HG02981 (cell line): Measurements from ENCODE around the gene RAPGEF1.

Experiments
- ATAC-seq: cut with Tn5 transposase; IDR thresholded peaks from one replicate; pipeline ENCODE4 v1.9.1; 2021; ENCODE audit warnings: mild to moderate bottlenecking, moderate library complexity; ENCODE audit not compliant: unreplicated experiment

RAPGEF1 gene

DNA sequence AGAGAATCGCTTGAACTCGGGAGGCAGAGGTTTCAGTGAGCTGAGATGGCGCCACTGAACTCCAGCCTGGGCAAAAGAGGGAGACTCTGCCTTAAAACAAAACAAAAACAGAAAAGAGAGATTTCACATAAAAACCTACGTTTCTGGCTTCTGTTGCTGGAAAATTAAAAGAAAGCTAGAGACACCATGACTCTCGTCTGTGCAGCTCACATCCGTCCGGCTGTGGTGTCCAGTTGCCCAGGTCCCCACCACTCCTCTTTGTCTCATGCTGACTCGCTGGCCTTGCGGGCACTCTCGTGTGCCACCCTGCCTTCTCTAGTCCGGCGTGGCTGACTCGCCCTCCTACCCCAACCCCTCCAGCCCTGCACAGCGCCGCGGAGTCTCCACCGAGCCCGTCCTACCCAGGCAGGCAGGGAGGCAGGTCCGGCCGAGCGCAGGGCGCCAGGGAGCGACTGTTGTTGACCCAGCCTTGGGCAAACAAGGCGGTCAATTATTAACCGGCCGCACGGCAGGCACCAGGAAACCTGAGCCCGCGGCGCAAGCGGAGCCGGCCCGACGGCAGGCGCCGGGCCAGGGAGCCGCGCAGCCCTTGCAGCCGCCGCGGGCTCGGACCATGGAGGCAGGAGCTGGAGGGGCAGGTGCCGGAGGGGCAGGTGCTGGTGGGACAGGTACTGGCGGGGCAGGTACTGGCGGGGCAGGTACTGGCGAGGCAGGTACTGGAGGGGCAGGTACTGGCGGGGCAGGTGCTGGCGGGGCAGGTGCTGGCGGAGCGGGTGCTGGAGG, 194.7 kb downstream of the RAPGEF1 start, which contains the start of gene PRRT1B:
Gene PRRT1B (plus strand): TSS at position 521 of the 783 bp plus-strand sequence. CDS start 93 bp downstream, at position 614.
- ATAC-seq: no peak

DNA sequence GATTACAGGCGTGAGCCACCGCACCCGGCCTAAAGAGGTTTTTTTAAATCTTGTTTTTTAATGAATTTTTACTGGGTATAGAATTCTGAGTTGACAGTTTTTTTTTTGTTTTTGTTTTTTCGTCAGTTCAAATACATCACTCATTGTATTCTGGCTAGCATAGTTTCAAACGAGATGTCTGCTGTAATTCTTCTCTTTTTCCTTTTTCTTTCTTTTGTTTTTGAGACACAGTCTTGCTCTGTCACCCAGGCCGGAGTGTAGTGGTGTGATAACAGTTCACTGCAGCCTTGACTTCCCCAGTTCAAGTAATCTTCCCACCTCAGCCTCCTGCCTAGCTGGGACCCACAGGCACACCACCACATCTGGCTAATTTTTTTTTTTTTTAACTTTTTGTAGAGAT, 196.7 kb downstream of the RAPGEF1 start:
- ATAC-seq: no peak

DNA sequence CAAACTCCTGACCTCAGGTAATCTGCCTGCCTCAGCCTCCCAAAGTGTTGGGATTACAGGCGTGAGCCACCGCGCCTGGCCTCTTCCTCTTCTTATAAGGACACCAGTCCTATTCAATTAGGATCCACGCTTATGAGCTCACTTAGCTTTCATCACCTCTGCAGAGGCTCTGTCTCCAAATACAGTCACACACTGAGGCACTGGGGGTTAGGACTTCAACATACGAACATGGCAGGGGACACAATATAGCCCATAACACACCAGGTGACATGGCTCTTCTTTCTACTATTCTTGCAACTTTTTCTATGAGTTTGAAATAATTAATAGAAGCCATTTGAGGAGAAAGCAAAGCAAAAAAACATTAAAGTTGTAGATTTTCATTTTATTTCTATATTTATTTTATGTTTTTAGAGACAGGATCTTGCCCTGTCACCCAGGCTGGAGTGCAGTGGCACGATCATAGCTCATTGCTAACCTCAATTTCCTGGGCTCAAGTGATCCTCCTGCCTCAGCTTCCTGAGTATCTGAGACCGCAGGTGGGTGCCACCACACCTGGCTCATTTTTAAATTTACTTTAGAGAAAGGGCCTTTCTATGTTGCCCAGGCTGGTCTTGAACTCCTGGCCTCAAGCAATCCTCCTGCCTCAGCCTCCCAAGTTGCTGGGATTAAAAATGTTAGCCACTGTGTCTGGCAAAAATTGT, 200.5 kb downstream of the RAPGEF1 start:
- ATAC-seq: no peak

DNA sequence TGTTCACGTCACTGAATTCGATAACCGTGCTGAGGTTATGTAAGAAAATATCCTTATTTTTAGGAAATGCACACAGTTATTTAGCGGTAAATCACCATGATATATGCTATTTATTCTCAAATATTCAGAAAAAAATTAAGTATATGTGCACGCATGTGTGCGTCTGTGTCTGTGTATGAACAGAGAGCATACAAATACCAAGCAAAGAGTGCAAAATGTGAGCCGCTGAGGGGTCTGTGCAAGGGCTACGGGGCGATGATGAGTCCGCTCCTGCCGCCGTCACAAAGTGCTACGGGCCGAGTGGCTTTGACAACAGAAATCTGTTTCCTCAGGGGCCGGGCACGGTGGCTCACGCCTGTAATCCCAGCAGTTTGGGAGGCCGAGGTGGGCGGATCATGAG, 201.9 kb downstream of the RAPGEF1 start:
- no peak for ATAC-seq

DNA sequence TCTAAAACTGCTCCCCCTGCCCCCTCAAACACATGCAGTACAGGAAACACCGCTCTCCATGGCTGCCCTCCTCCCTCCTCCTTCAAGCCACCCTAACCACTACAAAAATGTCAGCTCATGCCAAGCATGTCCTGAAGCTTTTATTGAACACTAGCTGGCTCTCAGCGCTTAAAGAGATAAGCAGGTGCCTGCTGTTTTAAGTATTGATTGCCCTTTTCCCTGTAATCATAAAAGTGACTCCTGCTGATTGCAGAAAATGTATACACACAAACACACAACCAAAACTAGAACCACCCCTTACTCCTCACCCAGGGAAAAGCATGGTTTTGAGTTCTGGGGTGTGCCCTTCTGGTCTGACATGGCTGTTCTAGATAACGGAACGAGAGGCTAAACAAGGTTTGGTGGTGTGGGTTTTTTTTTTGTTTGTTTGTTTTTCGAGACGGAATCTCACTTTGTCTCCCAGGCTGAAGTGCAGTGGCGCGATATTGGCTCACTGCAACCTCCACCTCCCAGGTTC, 205.1 kb downstream of the RAPGEF1 start:
- no peak for ATAC-seq

DNA sequence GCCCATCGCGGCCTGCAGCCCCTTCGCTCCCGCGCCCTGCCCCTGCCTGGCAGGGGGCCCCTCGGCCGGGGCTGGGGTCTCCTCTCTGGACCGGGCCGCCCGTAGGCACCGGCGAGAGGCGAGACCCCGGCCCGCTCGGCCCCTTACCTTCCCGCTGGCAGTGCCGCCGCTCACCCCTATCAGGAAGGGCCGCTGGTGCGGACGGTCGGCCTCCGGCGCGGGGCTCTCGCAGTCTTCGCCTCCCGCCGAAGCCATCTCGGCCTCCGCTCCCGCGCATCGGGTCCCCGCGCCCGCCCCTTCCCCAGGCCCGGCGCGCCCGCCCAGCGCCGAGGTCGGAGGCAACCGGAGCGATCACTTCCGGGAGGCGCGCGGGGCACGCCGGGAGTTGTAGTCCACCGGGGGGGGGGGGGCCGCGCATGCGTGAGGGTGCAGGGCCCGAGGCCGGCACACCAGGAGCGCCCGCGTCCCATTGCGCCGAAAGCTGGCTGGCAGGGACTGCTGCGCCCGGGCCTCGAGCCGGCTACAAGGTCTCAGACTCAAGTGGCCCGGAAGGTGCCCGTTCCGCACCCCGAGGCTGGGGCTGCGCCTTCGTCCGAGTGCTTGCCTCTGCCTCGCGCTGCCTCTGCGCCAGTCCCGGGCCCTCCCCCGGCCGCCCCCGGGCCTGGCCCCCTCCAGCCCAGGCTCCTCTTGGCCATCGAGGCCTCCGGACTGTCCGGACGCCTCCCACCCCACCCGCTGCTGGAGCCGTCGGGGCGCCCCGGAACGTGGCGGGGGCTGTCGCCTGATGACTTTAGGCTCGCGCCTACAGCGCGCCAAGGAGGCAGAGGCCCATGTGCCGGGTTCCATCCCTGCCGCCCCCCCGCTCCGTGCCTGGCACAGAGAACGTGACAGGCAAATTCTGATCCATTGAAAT, 208.7 kb downstream of the RAPGEF1 start, which contains the start of gene UCK1:
Gene UCK1 (minus strand): TSS at position 344 of the 913 bp plus-strand sequence. CDS start 89 bp downstream, at position 255.
- ATAC-seq: peak; percentile 74

DNA sequence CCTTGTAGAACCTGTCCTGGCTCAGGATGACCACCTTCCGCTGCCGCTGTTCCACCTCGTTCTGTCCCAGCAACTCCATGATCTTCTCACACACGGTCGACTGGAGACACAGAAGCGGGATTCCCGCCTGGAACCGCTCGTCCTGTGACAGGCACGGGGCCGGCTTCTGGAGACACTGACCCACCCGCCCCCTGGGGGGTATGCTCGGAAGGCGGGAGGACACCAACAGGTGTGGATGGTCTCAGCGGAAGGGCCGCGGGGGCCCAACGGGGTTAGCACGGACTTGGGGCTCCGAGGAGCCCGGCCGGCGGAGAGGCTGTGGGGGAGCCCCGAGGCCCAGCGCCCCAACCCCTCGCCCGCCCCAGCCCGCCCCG, 209.3 kb downstream of the RAPGEF1 start:
- peak; percentile 29 for ATAC-seq

DNA sequence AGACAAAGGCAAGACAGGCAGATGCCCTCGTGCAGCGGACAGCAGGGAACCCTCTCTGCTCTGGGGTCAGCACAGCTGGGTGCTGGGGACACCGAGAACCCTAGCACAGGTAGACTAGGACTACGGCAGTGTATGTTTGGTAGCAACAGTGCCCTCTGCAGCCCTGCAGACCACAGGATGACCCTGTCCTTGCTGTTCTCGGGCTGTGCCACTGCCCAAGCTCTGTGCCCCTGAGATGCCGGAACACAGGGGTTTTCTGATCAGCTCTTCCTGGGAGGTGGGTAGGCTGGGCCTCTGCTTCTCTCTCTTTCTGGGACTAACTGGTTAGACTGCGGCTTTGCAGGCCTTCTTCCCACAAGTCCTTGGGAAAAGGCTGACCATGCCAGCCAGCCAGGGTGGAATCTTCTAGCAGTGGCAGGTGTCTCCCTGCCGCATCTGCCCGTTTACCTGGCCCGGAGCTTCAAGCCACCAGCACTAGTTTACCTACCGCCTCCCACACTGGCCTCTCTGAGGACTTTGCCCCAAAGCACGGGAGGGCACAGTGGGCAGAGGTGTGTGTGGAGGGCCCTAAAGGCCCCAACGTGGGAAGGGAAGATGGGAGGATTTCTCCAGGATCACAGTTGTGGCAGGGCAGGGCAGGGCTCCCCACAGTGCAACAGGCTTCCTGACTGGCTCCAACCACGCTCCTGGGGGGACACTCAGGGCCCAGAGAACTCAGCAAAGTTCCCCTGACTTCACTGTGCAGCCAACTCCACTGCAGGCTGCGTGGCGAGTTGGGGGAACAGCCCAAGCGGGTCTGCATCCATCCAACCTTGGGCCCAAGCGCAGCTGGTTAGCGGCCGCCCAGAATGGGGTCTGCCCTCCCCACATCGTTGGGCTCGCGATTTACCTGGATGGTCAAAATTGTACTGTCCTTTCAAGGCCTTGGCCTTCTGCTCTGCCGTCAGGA, 210.0 kb downstream of the RAPGEF1 start:
- no peak for ATAC-seq

DNA sequence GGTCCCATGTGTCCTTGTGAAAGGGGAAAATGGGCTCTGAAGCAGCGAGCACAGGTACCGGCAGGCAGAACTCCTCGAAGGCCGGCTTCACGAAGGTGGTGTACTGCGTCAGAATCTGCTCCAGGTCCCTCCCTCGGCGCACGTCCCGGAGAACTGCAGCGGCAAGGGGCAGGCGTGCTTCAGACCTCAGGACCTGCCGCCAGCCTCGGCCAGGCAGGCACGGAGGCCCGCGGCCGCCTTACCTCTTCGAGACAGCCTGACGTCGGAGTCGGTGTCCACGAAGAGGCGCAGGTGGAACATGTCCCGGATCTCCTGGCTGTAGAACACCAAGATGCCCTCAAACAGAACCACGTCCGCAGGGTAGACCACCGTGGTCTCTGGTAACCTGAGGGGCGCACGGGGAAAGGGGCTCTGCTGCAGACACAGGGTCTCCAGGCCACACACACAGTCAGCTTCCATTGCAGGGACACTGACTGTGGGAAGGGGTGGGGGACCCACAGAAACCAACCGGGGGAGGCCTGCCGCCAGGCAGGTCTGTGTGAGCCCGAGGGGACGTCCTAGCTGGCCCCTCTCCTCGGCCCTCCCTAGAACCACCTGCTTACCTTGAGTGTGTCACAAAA, 210.9 kb downstream of the RAPGEF1 start:
- ATAC-seq: no peak

DNA sequence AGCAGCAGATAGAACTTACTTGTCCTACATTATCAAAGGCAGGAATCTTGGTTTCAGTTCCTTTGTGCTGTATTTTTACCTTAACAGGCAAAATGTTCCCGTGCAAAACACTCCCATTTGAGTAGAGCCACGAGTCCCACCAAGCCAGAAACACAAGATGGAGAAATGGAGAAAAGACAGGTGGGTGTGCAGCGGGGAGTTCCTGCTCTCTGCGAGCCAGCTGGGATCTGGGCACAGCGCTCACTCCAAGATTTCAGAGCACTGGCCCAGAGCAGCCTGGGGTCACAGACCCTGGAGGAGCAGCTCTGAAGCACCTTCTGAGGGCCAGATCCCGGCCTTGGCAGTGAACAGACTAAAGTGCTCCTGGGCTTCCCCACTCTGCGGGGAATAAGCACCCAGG, 211.7 kb downstream of the RAPGEF1 start:
- no peak for ATAC-seq
